GM12878 (cell line): ENCODE measurements around the gene NFE2. TPM values are rescaled to one million over a fixed set of nuclear protein-coding genes. Genes with fewer than 3 reads are reported as not detected.

Experiments
- ATAC-seq: fragments of 200-7000 bp; cut with Tn5 transposase; 3 replicates; pipeline ENCODE4 v1.9.1; 2020; ENCODE audit warnings: mild to moderate bottlenecking, moderate library complexity
- BruUV-seq: library from RNA; stranded (reverse); fragments of 400-500 nt; replicated peaks from 2 replicates; lab custom pipeline; 2021; lab: Mats Ljungman, UMichigan
- CTCF ChIA-PET: fragments of 300-600 bp; sonication (Branson Sonifier 250); formaldehyde crosslinking; extraction: SDS; loops from one replicate; lab custom pipeline; 2021; ENCODE audit warnings: inconsistent platforms; lab: Yijun Ruan, JAX
- POLR2A ChIA-PET: fragments of 350-600 bp; formaldehyde crosslinking; extraction: SDS; loops from one replicate; lab custom pipeline; 2021; ENCODE audit warnings: inconsistent platforms; lab: Charles Lee
- RAD21 ChIA-PET: fragments of 300-600 bp; sonication (Branson Sonifier 250); formaldehyde crosslinking; loops from one replicate; lab custom pipeline; 2023; ENCODE audit warnings: antibody characterized with exemption; ENCODE audit not compliant: unreplicated experiment; lab: Charles Lee
- SMC1A ChIA-PET: fragments of 300-600 bp; sonication (Branson Sonifier 250); formaldehyde crosslinking; loops from one replicate; lab custom pipeline; 2023; ENCODE audit not compliant: unreplicated experiment, uncharacterized antibody; lab: Charles Lee
- DNase-seq: peaks from one replicate; pipeline ENCODE4 v3.0.0-alpha.2; 2011; ENCODE audit warnings: low read depth, low spot score
- FAIRE-seq: peaks from 3 replicates; lab custom pipeline; 2011; peaks lifted over from hg19 to GRCh38; lab: Jason Lieb, UNC
- H2AFZ ChIP-seq: 2 replicates; pipeline ENCODE4 v1.6.0; 2011; ENCODE audit warnings: low read depth, low read length, control low read depth; ENCODE audit not compliant: control insufficient read depth
- H3K27ac ChIP-seq: 2 replicates; pipeline ENCODE4 v1.5.1; 2011; ENCODE audit warnings: control low read depth; ENCODE audit not compliant: control insufficient read depth, insufficient read depth
- H3K27me3 ChIP-seq, 2 experiments: replicated peaks in 1 of 2; 2 replicates each; pipeline versions ENCODE4 v1.6.0 to v1.6.1; 2011; ENCODE audit warnings: low read length in 1 of 2; ENCODE audit not compliant: control insufficient read depth in 2 of 2, insufficient read depth in 2 of 2
- H3K36me3 ChIP-seq, 2 experiments: 2 replicates each; pipeline ENCODE4 v1.5.1; 2011; ENCODE audit warnings: low read length in 1 of 2; ENCODE audit not compliant: control insufficient read depth in 2 of 2, insufficient read depth in 2 of 2
- H3K4me1 ChIP-seq: 2 replicates; pipeline ENCODE4 v1.6.1; 2011; ENCODE audit warnings: mild to moderate bottlenecking, low read length, moderate library complexity, mixed read lengths; ENCODE audit not compliant: control insufficient read depth, insufficient read depth
- H3K4me2 ChIP-seq: 2 replicates; pipeline ENCODE4 v1.6.0; 2011; ENCODE audit warnings: control low read depth; ENCODE audit not compliant: control insufficient read depth, insufficient read depth
- H3K4me3 ChIP-seq: fragments of 200-600 bp; sonication (generic); 2 replicates; pipeline ENCODE4 v1.5.1; 2016
- H3K79me2 ChIP-seq: 2 replicates; pipeline ENCODE4 v1.6.0; 2011; ENCODE audit warnings: low read length; ENCODE audit not compliant: control insufficient read depth, insufficient read depth
- H3K9ac ChIP-seq: 2 replicates; pipeline ENCODE4 v1.8.0; 2011; ENCODE audit warnings: low read length, control low read depth, mixed read lengths; ENCODE audit not compliant: control insufficient read depth, insufficient read depth
- H3K9me3 ChIP-seq: replicated peaks from 3 replicates; pipeline ENCODE4 v1.5.1; 2011; ENCODE audit warnings: mild to moderate bottlenecking, low read length; ENCODE audit not compliant: control insufficient read depth, insufficient read depth
- H4K20me1 ChIP-seq: 2 replicates; pipeline ENCODE4 v1.6.0; 2011; ENCODE audit not compliant: control insufficient read depth, insufficient read depth
- BCL11A ChIP-seq: IDR thresholded peaks from 2 replicates; pipeline ENCODE4 v1.6.1; 2011; ENCODE audit warnings: low read depth, low read length
- CHD2 ChIP-seq: IDR thresholded peaks from 2 replicates; pipeline ENCODE4 v1.6.1; 2011; ENCODE audit warnings: low read depth, low read length, improper control_type of control experiment, borderline replicate concordance
- CHD4 ChIP-seq: fragments of 200-600 bp; sonication (generic); IDR thresholded peaks from 2 replicates; pipeline ENCODE4 v1.6.1; 2016; ENCODE audit warnings: mild to moderate bottlenecking
- ESRRA ChIP-seq: IDR thresholded peaks from 2 replicates; pipeline ENCODE4 v1.6.1; 2012; ENCODE audit warnings: mild to moderate bottlenecking, low read length, improper control_type of control experiment
- FOXK2 ChIP-seq: fragments of 450-650 bp; IDR thresholded peaks from 2 replicates; pipeline ENCODE4 v1.6.1; 2017; ENCODE audit warnings: mild to moderate bottlenecking, moderate library complexity
- GATAD2B ChIP-seq: fragments of 450-650 bp; conservative IDR thresholded peaks from 2 replicates; pipeline ENCODE4 v1.6.1; 2017; ENCODE audit warnings: low read depth, mild to moderate bottlenecking, moderate library complexity
- LARP7 ChIP-seq: fragments of 450-650 bp; IDR thresholded peaks from 2 replicates; pipeline ENCODE4 v1.6.1; 2017; ENCODE audit warnings: mild to moderate bottlenecking
- NRF1 ChIP-seq: conservative IDR thresholded peaks from 2 replicates; pipeline ENCODE4 v1.6.1; 2011; ENCODE audit warnings: mild to moderate bottlenecking, low read depth, low read length, improper control_type of control experiment
- PML ChIP-seq: IDR thresholded peaks from 2 replicates; pipeline ENCODE4 v1.6.1; 2012; ENCODE audit warnings: low read length, inconsistent platforms
- RUNX3 ChIP-seq: IDR thresholded peaks from 2 replicates; pipeline ENCODE4 v1.6.1; 2012; ENCODE audit warnings: low read length, inconsistent platforms
- SMARCA5 ChIP-seq: fragments of 450-650 bp; IDR thresholded peaks from 2 replicates; pipeline ENCODE4 v1.6.1; 2017; ENCODE audit warnings: mild to moderate bottlenecking
- SREBF2 ChIP-seq: IDR thresholded peaks from 2 replicates; pipeline ENCODE4 v1.6.1; 2012; ENCODE audit warnings: mild to moderate bottlenecking, low read length
- TCF12 ChIP-seq: IDR thresholded peaks from 2 replicates; pipeline ENCODE4 v1.6.1; 2011; ENCODE audit warnings: low read depth, mild to moderate bottlenecking, low read length
- ZBED1 ChIP-seq: IDR thresholded peaks from 2 replicates; pipeline ENCODE4 v1.6.1; 2016; ENCODE audit warnings: borderline replicate concordance
- ZZZ3 ChIP-seq: IDR thresholded peaks from 2 replicates; pipeline ENCODE4 v1.6.1; 2011; ENCODE audit warnings: low read depth; ENCODE audit not compliant: control insufficient read depth, insufficient read length
- WGBS: methylation state at CpG from one replicate; pipeline ENCODE4 v1.1.6; 2016; ENCODE audit warnings: low lambda C conversion rate; ENCODE audit not compliant: insufficient replicate concordance, insufficient coverage; ENCODE audit errors: missing lambda C conversion rate; 5-methylcytosine and 5-hydroxymethylcytosine counted together
- in situ Hi-C: fragments of 300-500 bp; cut with MboI; formaldehyde crosslinking; loops from 9 replicates; pipeline ENCODE4 v1.14.3; 2018; ENCODE audit warnings: mixed read lengths
- intact Hi-C: fragments of 100-400 bp; cut with micrococcal nuclease; formaldehyde crosslinking; loops from one replicate; pipeline ENCODE4 v1.14.2; 2022; ENCODE audit not compliant: unreplicated experiment
- polyA plus RNA-seq, 11 experiments: library from polyadenylated mRNA; depleted of rRNA in 4 of 11; unstranded in 6 of 11; stranded (reverse) in 5 of 11; fragments of >200 nt; fragmentation: Nextera tagmentation in 4 of 11; fragmentation: Illumina TruSeq in 1 of 11; extraction: Ambion mirVana in 4 of 11; extraction: Trizol in 1 of 11; gene quantifications; 1 replicate in 1 of 11; 2 replicates in 10 of 11; pipeline versions ENCODE4 v1.2.1 to v1.2.3, GENCODE V29; 2011 to 2016; ENCODE audit warnings: inconsistent platforms in 2 of 11, missing spikeins in 2 of 11, low read depth in 1 of 11
- total RNA-seq, 4 experiments: library from RNA; depleted of rRNA in 3 of 4; stranded (reverse); fragments of >200 nt in 3 of 4; fragmentation: Illumina TruSeq in 1 of 4; extraction: Trizol in 1 of 4; gene quantifications; 2 replicates each; pipeline versions ENCODE4 v1.2.1 to v1.2.3, GENCODE V29; 2013 to 2021
- TF ChIP-seq, protein P1 (sequence below): fragments of 450-650 bp; IDR thresholded peaks from 2 replicates; pipeline ENCODE4 v1.6.1; 2017; ENCODE audit warnings: mild to moderate bottlenecking, moderate library complexity

The NFE2 gene
- total and polyA plus RNA-seq, 10 of the 15 experiments (the other 5 are each of a cell fraction or from before 2014, with no cell fraction given), result 0.06 to 0.28 TPM; not detected in 8

GRCh38 chr12:54277823-54278276 lies 23.0 kb downstream of the NFE2 start (continued):
- TF ChIP-seq BCL11A (no peak), PML (peak; percentile 9; the same call in 1 of the 2 replicates), ZZZ3 (no peak), TCF12 (no peak), ZBED1 (peak; percentile 37; the same call in 1 of the 2 replicates), SMARCA5 (no peak), GATAD2B (no peak), RUNX3 (no peak), NRF1 (no peak)
- TF ChIP-seq, protein P1, sequence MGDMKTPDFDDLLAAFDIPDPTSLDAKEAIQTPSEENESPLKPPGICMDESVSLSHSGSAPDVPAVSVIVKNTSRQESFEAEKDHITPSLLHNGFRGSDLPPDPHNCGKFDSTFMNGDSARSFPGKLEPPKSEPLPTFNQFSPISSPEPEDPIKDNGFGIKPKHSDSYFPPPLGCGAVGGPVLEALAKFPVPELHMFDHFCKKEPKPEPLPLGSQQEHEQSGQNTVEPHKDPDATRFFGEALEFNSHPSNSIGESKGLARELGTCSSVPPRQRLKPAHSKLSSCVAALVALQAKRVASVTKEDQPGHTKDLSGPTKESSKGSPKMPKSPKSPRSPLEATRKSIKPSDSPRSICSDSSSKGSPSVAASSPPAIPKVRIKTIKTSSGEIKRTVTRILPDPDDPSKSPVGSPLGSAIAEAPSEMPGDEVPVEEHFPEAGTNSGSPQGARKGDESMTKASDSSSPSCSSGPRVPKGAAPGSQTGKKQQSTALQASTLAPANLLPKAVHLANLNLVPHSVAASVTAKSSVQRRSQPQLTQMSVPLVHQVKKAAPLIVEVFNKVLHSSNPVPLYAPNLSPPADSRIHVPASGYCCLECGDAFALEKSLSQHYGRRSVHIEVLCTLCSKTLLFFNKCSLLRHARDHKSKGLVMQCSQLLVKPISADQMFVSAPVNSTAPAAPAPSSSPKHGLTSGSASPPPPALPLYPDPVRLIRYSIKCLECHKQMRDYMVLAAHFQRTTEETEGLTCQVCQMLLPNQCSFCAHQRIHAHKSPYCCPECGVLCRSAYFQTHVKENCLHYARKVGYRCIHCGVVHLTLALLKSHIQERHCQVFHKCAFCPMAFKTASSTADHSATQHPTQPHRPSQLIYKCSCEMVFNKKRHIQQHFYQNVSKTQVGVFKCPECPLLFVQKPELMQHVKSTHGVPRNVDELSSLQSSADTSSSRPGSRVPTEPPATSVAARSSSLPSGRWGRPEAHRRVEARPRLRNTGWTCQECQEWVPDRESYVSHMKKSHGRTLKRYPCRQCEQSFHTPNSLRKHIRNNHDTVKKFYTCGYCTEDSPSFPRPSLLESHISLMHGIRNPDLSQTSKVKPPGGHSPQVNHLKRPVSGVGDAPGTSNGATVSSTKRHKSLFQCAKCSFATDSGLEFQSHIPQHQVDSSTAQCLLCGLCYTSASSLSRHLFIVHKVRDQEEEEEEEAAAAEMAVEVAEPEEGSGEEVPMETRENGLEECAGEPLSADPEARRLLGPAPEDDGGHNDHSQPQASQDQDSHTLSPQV, result no peak

- WGBS, result 35% methylated on average over 3 of the region's 3 CpGs
- in situ Hi-C loops, result no loop called here
- peaks cover 81% of the 10 kb centered on the region for H3K79me2 ChIP-seq
- no peak for ATAC-seq
- peak; percentile 52 for FAIRE-seq
- peak overlapping the region; percentile 87 for H3K4me2 ChIP-seq
- no peak overlapping the region for H3K27ac ChIP-seq
- ChIA-PET RAD21 (no interaction called here), SMC1A (interaction anchor here (1.0 to 1.3 kb wide), 3 partner anchors 21 to 28 kb away, joined by 3 to 5 read pairs (median 5); no protein-coding TSS in a partner anchor), POLR2A (interaction anchor here (0.6 to 1.6 kb wide), 2 partner anchors 14 to 81 kb away, joined by 3 read pairs; no protein-coding TSS in a partner anchor), CTCF (interaction anchor here (1.0 to 8.4 kb wide), 6 partner anchors 10 to 60 kb away, joined by 3 to 49 read pairs (median 3); partner anchors contain the start of gene COPZ1)
- H3K36me3 ChIP-seq, result peaks cover 0 to 3% of the 10 kb centered on the region in 2 experiments; a peak in 1 of 4 replicates
- TF ChIP-seq SREBF2 (no peak), CHD2 (no peak), CHD4 (no peak), ESRRA (no peak), FOXK2 (no peak), LARP7 (no peak)
- H3K4me1 ChIP-seq, result peaks cover 25% of the 10 kb centered on the region
- intact Hi-C loops, result loop anchor here (2.0 kb wide), 1 partner anchor 18 kb away; no protein-coding TSS in a partner anchor
- no TSS peak for BruUV-seq
- no peak overlapping the region for H3K9ac ChIP-seq
- no peak for DNase-seq
- H3K27me3 ChIP-seq, result no peaks in the 10 kb centered on the region
- no peaks in the 10 kb centered on the region for H3K9me3 ChIP-seq
- no peaks in the 10 kb centered on the region for H4K20me1 ChIP-seq
- H3K4me3 ChIP-seq, result peak overlapping the region; percentile 76; the same call in 1 of the 2 replicates
- H2AFZ ChIP-seq, result no peak overlapping the region
Measured at GRCh38 chr12:54276368-54276767, 24.4 kb downstream of the NFE2 start.
